ENCODE measurements around the gene ZNF442. TPM values are rescaled to one million over a fixed set of nuclear protein-coding genes. Genes with fewer than 3 reads are reported as not detected.
"Not testable (repeated sequence)": the region's sequence is repeated elsewhere in the genome, so short reads cannot be mapped to it uniquely, and the experiment has no call there.

ZNF442 gene
- total and polyA plus RNA-seq, 4 donors = 2.9 to 13.2 (median 7.4) TPM

GRCh38 chr19:12331211-12331941 is 34.1 kb downstream of the ZNF442 start:
- no CpG with 5 or more reads among the region's 4 CpGs for WGBS (ENCODE audit: insufficient coverage)
- H3K4me1 ChIP-seq (ENCODE audit: control insufficient read depth, insufficient read depth, low read length) = peaks cover 15% of the 10 kb centered on the region

GRCh38 chr19:12330340-12330739 is 35.1 kb downstream of the ZNF442 start:
- no peak overlapping the region for H3K27ac ChIP-seq (ENCODE audit: low read depth, low read length)
- peaks cover 15% of the 10 kb centered on the region for H3K4me1 ChIP-seq (ENCODE audit: control insufficient read depth, insufficient read depth, low read length)
- H3K27me3 ChIP-seq (ENCODE audit: control insufficient read depth, insufficient read depth, low read length) = no peaks in the 10 kb centered on the region
- WGBS (ENCODE audit: insufficient coverage) = 100% methylated on average over 1 of the region's 4 CpGs
- DNase-seq (ENCODE audit: low read depth in 4 of 6, low spot score in 6 of 6) = no peak
- no peak overlapping the region for H3K4me3 ChIP-seq (ENCODE audit: low read depth, low read length)
- peaks cover 4% of the 10 kb centered on the region for H3K36me3 ChIP-seq (ENCODE audit: control insufficient read depth, insufficient read depth, low read length)
- H3K9me3 ChIP-seq (ENCODE audit: control insufficient read depth, insufficient read depth, low read length) = no peaks in the 10 kb centered on the region

More at GRCh38 chr19:12331211-12331941, 34.1 kb downstream of the ZNF442 start:
- no peaks in the 10 kb centered on the region for H3K27me3 ChIP-seq (ENCODE audit: control insufficient read depth, insufficient read depth, low read length)
- H3K9me3 ChIP-seq (ENCODE audit: control insufficient read depth, insufficient read depth, low read length) = no peaks in the 10 kb centered on the region
- peaks cover 4% of the 10 kb centered on the region for H3K36me3 ChIP-seq (ENCODE audit: control insufficient read depth, insufficient read depth, low read length)
- no peak overlapping the region for H3K4me3 ChIP-seq (ENCODE audit: low read depth, low read length)
- no peak for DNase-seq (ENCODE audit: low read depth in 4 of 6, low spot score in 6 of 6)
- H3K27ac ChIP-seq (ENCODE audit: low read depth, low read length) = no peak overlapping the region

- Histone ChIP-seq H3K36me3 (ENCODE audit: control insufficient read depth, insufficient read depth, low read length) (peaks cover 2% of the 10 kb centered on the region), H3K9me3 (ENCODE audit: control insufficient read depth, insufficient read depth, low read length) (peaks cover 4% of the 10 kb centered on the region), H3K4me3 (ENCODE audit: low read depth, low read length) (no peak overlapping the region), H3K27ac (ENCODE audit: low read depth, low read length) (no peak overlapping the region), H3K4me1 (ENCODE audit: control insufficient read depth, insufficient read depth, low read length) (no peaks in the 10 kb centered on the region), H3K27me3 (ENCODE audit: control insufficient read depth, insufficient read depth, low read length) (no peaks in the 10 kb centered on the region)
- DNase-seq (ENCODE audit: low read depth in 4 of 6, low spot score in 6 of 6) = no peak
Observed at GRCh38 chr19:12325690-12326089, 39.8 kb downstream of the ZNF442 start.

GRCh38 chr19:12318782-12319413 is 46.6 kb downstream of the ZNF442 start:
- H3K4me3 ChIP-seq (ENCODE audit: low read depth, low read length) = no peak overlapping the region
- no peaks in the 10 kb centered on the region for H3K4me1 ChIP-seq (ENCODE audit: control insufficient read depth, insufficient read depth, low read length)
- H3K9me3 ChIP-seq (ENCODE audit: control insufficient read depth, insufficient read depth, low read length) = peaks cover 5% of the 10 kb centered on the region
- 94% methylated on average over 11 of the region's 13 CpGs for WGBS (ENCODE audit: insufficient coverage)
- no peaks in the 10 kb centered on the region for H3K27me3 ChIP-seq (ENCODE audit: control insufficient read depth, insufficient read depth, low read length)
- H3K36me3 ChIP-seq (ENCODE audit: control insufficient read depth, insufficient read depth, low read length) = peaks cover 2% of the 10 kb centered on the region
- no peak overlapping the region for H3K27ac ChIP-seq (ENCODE audit: low read depth, low read length)
- DNase-seq (ENCODE audit: low read depth in 4 of 6, low spot score in 6 of 6) = no peak

- Histone ChIP-seq H3K27me3 (ENCODE audit: control insufficient read depth, insufficient read depth, low read length) (no peaks in the 10 kb centered on the region), H3K4me1 (ENCODE audit: control insufficient read depth, insufficient read depth, low read length) (no peaks in the 10 kb centered on the region), H3K27ac (ENCODE audit: low read depth, low read length) (no peak overlapping the region), H3K9me3 (ENCODE audit: control insufficient read depth, insufficient read depth, low read length) (peaks cover 2% of the 10 kb centered on the region), H3K36me3 (ENCODE audit: control insufficient read depth, insufficient read depth, low read length) (no peaks in the 10 kb centered on the region), H3K4me3 (ENCODE audit: low read depth, low read length) (no peak overlapping the region)
- no peak for DNase-seq (ENCODE audit: low read depth in 4 of 6, low spot score in 6 of 6)
- WGBS (ENCODE audit: insufficient coverage) = 76% methylated on average over 3 of the region's 7 CpGs
Observed at GRCh38 chr19:12314553-12314952, 50.9 kb downstream of the ZNF442 start.

GRCh38 chr19:12308891-12309290 is 56.6 kb downstream of the ZNF442 start:
- H3K4me1 ChIP-seq (ENCODE audit: control insufficient read depth, insufficient read depth, low read length); H3K9me3 ChIP-seq (ENCODE audit: control insufficient read depth, insufficient read depth, low read length); DNase-seq (ENCODE audit: low read depth in 4 of 6, low spot score in 6 of 6); H3K4me3 ChIP-seq (ENCODE audit: low read depth, low read length); H3K27ac ChIP-seq (ENCODE audit: low read depth, low read length); H3K36me3 ChIP-seq (ENCODE audit: control insufficient read depth, insufficient read depth, low read length); H3K27me3 ChIP-seq (ENCODE audit: control insufficient read depth, insufficient read depth, low read length): not testable (repeated sequence)
- 96% methylated on average over 7 of the region's 12 CpGs for WGBS (ENCODE audit: insufficient coverage)

Small RNA genes within 50 kb of the gene (small RNA-seq; reads per million reads assigned to genes)
- gene RPS29P23 (ENCODE audit: low replicate concordance) = not detected

Other genes with a start within 250 kb of the ZNF442 start
- 10 to 100 TPM in 1 of 2 donors, 1 to 10 TPM in 1; 9.6 to 10.7 TPM for gene ZNF20, start 225.3 kb downstream of the ZNF442 start, total RNA-seq
- 1 to 10 TPM; 4.4 to 5.6 TPM for gene ZNF20, start 225.3 kb downstream of the ZNF442 start, polyA plus RNA-seq (ENCODE audit: insufficient read length in 2 of 2)
- 10 to 100 TPM; 21.9 to 25.8 TPM for gene ZNF625, start 208.9 kb downstream of the ZNF442 start, total RNA-seq
- 10 to 100 TPM; 15.2 to 17.8 TPM for gene ZNF625, start 208.9 kb downstream of the ZNF442 start, polyA plus RNA-seq (ENCODE audit: insufficient read length in 2 of 2)
- 10 to 100 TPM; 18.7 to 25.2 TPM for gene ZNF136, start 202.6 kb downstream of the ZNF442 start, total RNA-seq
- 10 to 100 TPM; 13.3 to 15.3 TPM for gene ZNF136, start 202.6 kb downstream of the ZNF442 start, polyA plus RNA-seq (ENCODE audit: insufficient read length in 2 of 2)
- gene ZNF44, start 70.8 kb downstream of the ZNF442 start, total RNA-seq = 10 to 100 TPM; 18.9 to 20.7 TPM
- gene ZNF44, start 70.8 kb downstream of the ZNF442 start, polyA plus RNA-seq (ENCODE audit: insufficient read length in 2 of 2) = 10 to 100 TPM; 14.9 to 18.0 TPM
- gene ZNF563, start 32.0 kb downstream of the ZNF442 start, total RNA-seq = 1 to 10 TPM; 4.6 to 5.4 TPM
- gene ZNF563, start 32.0 kb downstream of the ZNF442 start, polyA plus RNA-seq (ENCODE audit: insufficient read length in 2 of 2) = 1 to 10 TPM; 2.0 to 2.4 TPM
- gene ZNF799, start 35.6 kb upstream of the ZNF442 start, total RNA-seq = 1 to 10 TPM; 9.7 to 10.0 TPM
- gene ZNF799, start 35.6 kb upstream of the ZNF442 start, polyA plus RNA-seq (ENCODE audit: insufficient read length in 2 of 2) = 1 to 10 TPM; 5.5 to 6.2 TPM
- gene ZNF443, start 75.3 kb upstream of the ZNF442 start, total RNA-seq = 10 to 100 TPM; 10.9 TPM
- 1 to 10 TPM; 6.7 to 7.6 TPM for gene ZNF443, start 75.3 kb upstream of the ZNF442 start, polyA plus RNA-seq (ENCODE audit: insufficient read length in 2 of 2)
- gene ZNF709, start 119.1 kb upstream of the ZNF442 start, total RNA-seq = 10 to 100 TPM; 13.1 to 20.5 TPM
- 1 to 10 TPM; 9.4 to 9.5 TPM for gene ZNF709, start 119.1 kb upstream of the ZNF442 start, polyA plus RNA-seq (ENCODE audit: insufficient read length in 2 of 2)
- gene ZNF564, start 185.8 kb upstream of the ZNF442 start, total RNA-seq = 10 to 100 TPM; 19.9 to 23.6 TPM
- gene ZNF564, start 185.8 kb upstream of the ZNF442 start, polyA plus RNA-seq (ENCODE audit: insufficient read length in 2 of 2) = 1 to 10 TPM; 5.8 to 6.3 TPM
- gene ZNF490, start 245.1 kb upstream of the ZNF442 start, total RNA-seq = 10 to 100 TPM; 10.7 to 12.9 TPM
- 1 to 10 TPM; 5.6 to 8.1 TPM for gene ZNF490, start 245.1 kb upstream of the ZNF442 start, polyA plus RNA-seq (ENCODE audit: insufficient read length in 2 of 2)
- 10 to 100 TPM; 19.4 to 20.8 TPM for gene ZNF791, start 245.2 kb upstream of the ZNF442 start, total RNA-seq
- gene ZNF791, start 245.2 kb upstream of the ZNF442 start, polyA plus RNA-seq (ENCODE audit: insufficient read length in 2 of 2) = 10 to 100 TPM; 17.4 to 17.5 TPM

All from spinal cord (tissue), 10 donors.